HG03521 (cell line): ENCODE results near the gene MIEN1.
"Not testable (repeated sequence)": the region's sequence is repeated elsewhere in the genome, so short reads cannot be mapped to it uniquely, and the experiment has no call there.

Source experiments
- ATAC-seq: cut with Tn5 transposase; IDR thresholded peaks from one replicate; pipeline ENCODE4 v1.9.1; 2021; ENCODE audit warnings: mild to moderate bottlenecking, moderate library complexity; ENCODE audit not compliant: unreplicated experiment

The MIEN1 gene

GRCh38 chr17:39719563-39720355 lies 10.6 kb downstream of the MIEN1 start:
- ATAC-seq = no peak

GRCh38 chr17:39717660-39718059 lies 12.7 kb downstream of the MIEN1 start:
- no peak for ATAC-seq

GRCh38 chr17:39716879-39717536 lies 13.3 kb downstream of the MIEN1 start:
- ATAC-seq = no peak

- ATAC-seq = no peak
These were observed 14.1 kb downstream of the MIEN1 start for GRCh38 chr17:39716073-39716818.

- ATAC-seq = no peak
These were observed 14.8 kb downstream of the MIEN1 start for GRCh38 chr17:39715375-39716072.

GRCh38 chr17:39714234-39714633 lies 16.1 kb downstream of the MIEN1 start:
- no peak for ATAC-seq

- no peak for ATAC-seq
These were observed 18.5 kb downstream of the MIEN1 start for GRCh38 chr17:39711851-39712250.

- not testable (repeated sequence) for ATAC-seq
These were observed 19.3 kb downstream of the MIEN1 start for GRCh38 chr17:39711071-39711470.

GRCh38 chr17:39709998-39710964 lies 20.1 kb downstream of the MIEN1 start:
- no peak for ATAC-seq

GRCh38 chr17:39709319-39709997 lies 20.9 kb downstream of the MIEN1 start:
- ATAC-seq = no peak

GRCh38 chr17:39706921-39707337 lies 23.4 kb downstream of the MIEN1 start:
- no peak for ATAC-seq

- no peak for ATAC-seq
These were observed 23.9 kb downstream of the MIEN1 start for GRCh38 chr17:39706383-39706782.

- no peak for ATAC-seq
These were observed 24.5 kb downstream of the MIEN1 start for GRCh38 chr17:39705786-39706348.

- ATAC-seq = no peak
These were observed 25.3 kb downstream of the MIEN1 start for GRCh38 chr17:39704821-39705551.

GRCh38 chr17:39703913-39704312 lies 26.4 kb downstream of the MIEN1 start:
- no peak for ATAC-seq

- ATAC-seq = no peak
These were observed 27.1 kb downstream of the MIEN1 start for GRCh38 chr17:39702901-39703893.

- no peak for ATAC-seq
These were observed 28.4 kb downstream of the MIEN1 start for GRCh38 chr17:39701784-39702422.
